ENCODE measurements around the gene KCNAB3. TPM values are rescaled to one million over a fixed set of nuclear protein-coding genes. Genes with fewer than 3 reads are reported as not detected.

Gene KCNAB3
- total RNA-seq, 2 donors from 2014 or later = 0.39 TPM; not detected in 1

DNA sequence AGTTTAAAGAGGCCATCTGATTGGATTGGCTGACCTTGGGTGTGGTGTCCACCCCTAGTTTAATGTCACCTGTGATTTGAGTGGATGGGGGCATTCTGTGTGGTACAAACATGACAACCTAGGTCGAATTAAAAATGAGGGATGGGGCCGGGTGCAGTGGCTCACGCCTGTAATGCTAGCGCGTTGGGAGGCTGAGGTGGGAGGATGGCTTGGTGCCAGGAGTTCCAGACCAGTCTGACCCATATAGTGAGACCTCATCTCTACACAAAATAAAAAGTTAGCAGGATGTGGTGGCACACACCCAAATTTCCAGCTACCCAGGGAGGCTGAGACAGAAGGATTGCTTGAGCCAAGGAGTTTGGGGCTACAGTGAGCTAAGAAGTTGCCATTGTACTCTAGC is 16.8 kb upstream of the KCNAB3 start:
- TF ChIP-seq CTCF (IDR thresholded peaks at IDR 0.05) = no peak
- no peaks in the 10 kb centered on the region for H3K9me3 ChIP-seq
- peaks cover 61% of the 10 kb centered on the region for H3K36me3 ChIP-seq
- no peak overlapping the region for H3K27ac ChIP-seq
- no peaks in the 10 kb centered on the region for H3K4me1 ChIP-seq
- DNase-seq (ENCODE audit: low spot score) = no peak
- H3K4me3 ChIP-seq = no peak overlapping the region
- H3K27me3 ChIP-seq = no peaks in the 10 kb centered on the region

DNA sequence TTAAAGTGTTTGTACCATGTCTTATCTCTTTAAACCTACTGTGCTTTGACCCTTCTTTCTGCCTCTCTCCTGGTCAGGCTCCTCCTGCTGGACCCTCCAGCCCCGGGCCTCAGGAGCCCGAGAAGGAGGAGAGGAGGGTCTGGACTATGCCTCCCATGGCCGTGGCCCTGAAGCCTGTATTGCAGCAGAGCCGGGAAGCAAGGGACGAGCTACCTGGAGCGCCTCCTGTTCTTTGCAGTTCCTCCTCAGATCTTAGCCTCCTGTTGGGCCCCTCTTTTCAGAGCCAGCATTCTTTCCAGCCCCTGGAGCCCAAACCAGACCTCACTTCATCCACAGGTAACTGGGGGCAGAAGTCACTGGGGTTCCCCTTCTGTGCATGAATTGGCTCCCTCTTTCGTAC is 16.0 kb upstream of the KCNAB3 start:
- no peak for TF ChIP-seq CTCF (IDR thresholded peaks at IDR 0.05)
- H3K4me1 ChIP-seq = no peaks in the 10 kb centered on the region
- DNase-seq (ENCODE audit: low spot score) = no peak

GRCh38 chr17:7944326-7944725 is 14.7 kb upstream of the KCNAB3 start:
- TF ChIP-seq CTCF (IDR thresholded peaks at IDR 0.05) = no peak
- no peak for DNase-seq (ENCODE audit: low spot score)
- H3K27me3 ChIP-seq = no peaks in the 10 kb centered on the region
- H3K4me3 ChIP-seq = no peak overlapping the region
- H3K27ac ChIP-seq = no peak overlapping the region
- peaks cover 82% of the 10 kb centered on the region for H3K36me3 ChIP-seq
- H3K9me3 ChIP-seq = no peaks in the 10 kb centered on the region
- no peaks in the 10 kb centered on the region for H3K4me1 ChIP-seq

More for the DNA sequence above, 16.0 kb upstream of the KCNAB3 start:
- Histone ChIP-seq H3K4me3 (no peak overlapping the region), H3K27ac (no peak overlapping the region), H3K27me3 (no peaks in the 10 kb centered on the region), H3K9me3 (no peaks in the 10 kb centered on the region), H3K36me3 (peaks cover 69% of the 10 kb centered on the region)

DNA sequence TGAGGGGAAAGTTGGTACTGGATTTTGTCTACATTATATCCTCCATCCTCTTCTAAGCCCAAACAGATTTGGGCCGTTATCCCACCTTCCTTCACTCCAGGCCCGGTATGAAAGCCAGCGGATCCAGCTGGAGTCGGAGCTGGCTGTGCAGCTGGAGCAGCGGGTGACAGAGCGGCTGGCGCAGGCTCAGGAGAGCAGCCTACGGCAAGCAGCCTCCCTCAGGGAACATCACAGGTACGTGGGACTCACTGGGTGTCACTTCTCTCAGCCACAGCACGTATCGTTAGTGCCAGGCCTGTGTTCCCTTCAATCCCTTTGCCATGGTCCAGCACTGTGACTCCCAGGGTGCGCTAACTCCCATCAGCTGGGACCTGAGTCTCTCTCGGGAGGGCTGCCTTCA is 13.6 kb upstream of the KCNAB3 start:
- no peak overlapping the region for H3K4me3 ChIP-seq
- TF ChIP-seq CTCF (IDR thresholded peaks at IDR 0.05) = no peak
- DNase-seq (ENCODE audit: low spot score) = no peak

DNA sequence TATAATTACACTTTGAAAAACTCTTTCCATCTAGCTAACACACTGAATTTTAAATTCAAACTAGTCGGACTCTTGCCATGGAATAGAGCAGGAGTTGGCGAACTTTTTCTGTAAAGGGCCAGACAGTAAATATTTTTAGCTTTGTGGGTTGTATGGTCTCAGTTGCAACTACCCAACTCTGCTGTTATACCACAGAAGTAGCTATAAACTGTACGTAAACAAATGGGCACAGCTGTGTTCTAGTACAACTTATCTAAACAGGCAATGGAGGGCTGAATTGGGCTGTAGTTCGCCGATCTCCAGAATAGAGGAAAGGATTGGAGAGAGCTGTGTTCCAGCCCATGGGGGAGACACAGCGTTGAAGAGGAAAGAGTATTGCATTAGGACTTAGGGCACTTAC is 11.1 kb upstream of the KCNAB3 start:
- Histone ChIP-seq H3K4me3 (no peak overlapping the region), H3K27ac (no peak overlapping the region), H3K36me3 (peaks cover 71% of the 10 kb centered on the region), H3K4me1 (no peaks in the 10 kb centered on the region), H3K27me3 (no peaks in the 10 kb centered on the region), H3K9me3 (no peaks in the 10 kb centered on the region)
- DNase-seq (ENCODE audit: low spot score) = no peak
- no peak for TF ChIP-seq CTCF (IDR thresholded peaks at IDR 0.05)

More for the DNA sequence above, 13.6 kb upstream of the KCNAB3 start:
- Histone ChIP-seq H3K9me3 (no peaks in the 10 kb centered on the region), H3K4me1 (no peaks in the 10 kb centered on the region), H3K27ac (no peak overlapping the region), H3K27me3 (no peaks in the 10 kb centered on the region), H3K36me3 (peaks cover 82% of the 10 kb centered on the region)

DNA sequence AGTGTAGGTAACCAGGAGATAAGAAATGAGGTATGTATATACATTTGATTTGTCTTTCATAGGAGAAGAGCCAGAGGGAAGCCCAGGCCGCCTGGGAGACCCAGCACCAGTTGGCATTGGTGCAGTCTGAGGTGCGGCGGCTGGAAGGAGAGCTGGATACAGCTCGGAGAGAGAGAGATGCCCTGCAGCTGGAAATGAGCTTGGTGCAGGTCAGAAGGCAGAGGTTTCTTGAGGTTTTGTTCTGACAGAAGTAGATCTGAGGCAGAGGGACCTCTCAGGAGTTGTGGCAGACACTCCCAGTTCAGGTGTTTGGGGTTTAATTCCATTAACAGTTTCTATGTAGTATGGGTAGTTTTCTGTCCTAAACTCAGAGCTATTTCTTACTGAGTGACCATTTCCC is 10.4 kb upstream of the KCNAB3 start:
- TF ChIP-seq CTCF (IDR thresholded peaks at IDR 0.05) = no peak
- Histone ChIP-seq H3K27ac (no peak overlapping the region), H3K4me3 (no peak overlapping the region), H3K27me3 (no peaks in the 10 kb centered on the region), H3K36me3 (peaks cover 64% of the 10 kb centered on the region), H3K4me1 (no peaks in the 10 kb centered on the region), H3K9me3 (no peaks in the 10 kb centered on the region)
- no peak for DNase-seq (ENCODE audit: low spot score)
